ENCODE results near the gene SFXN3. TPM values are rescaled to one million over a fixed set of nuclear protein-coding genes. Genes with fewer than 3 reads are reported as not detected.
A peak's percentile ranks its signal among the peaks of the same experiment; 100 is the strongest.

SFXN3 gene
- total RNA-seq, 1 experiment from 2014 or later: 16.9 TPM

GRCh38 chr10:101050208-101051069, 19.4 kb downstream of the SFXN3 start:
- ChIA-PET CTCF (interaction anchor here (0.5 to 2.5 kb wide), 20 partner anchors 8 to 304 kb away, joined by 3 to 18 read pairs (median 6); partner anchors contain the start of genes KAZALD1, PDZD7 and SFXN3), POLR2A (ENCODE audit: low non-redundant PET) (no interaction called here)
- intact Hi-C loops (cut with micrococcal nuclease; ENCODE audit: unreplicated experiment): no loop called here
- no TSS peak for BruUV-seq (replicated peaks)
- Histone ChIP-seq H3K36me3 (ENCODE audit: insufficient read depth, low read length, poor library complexity, severe bottlenecking) (no peaks in the 10 kb centered on the region), H3K27ac (ENCODE audit: low read depth, low read length, poor library complexity, severe bottlenecking) (no peak overlapping the region), H3K9me3 (ENCODE audit: low read depth, low read length, poor library complexity, severe bottlenecking) (no peaks in the 10 kb centered on the region), H3K27me3 (replicated peaks; ENCODE audit: insufficient read depth, low read depth, low read length, poor library complexity) (no peaks in the 10 kb centered on the region), H3K4me1 (ENCODE audit: insufficient read depth, low read length, poor library complexity, severe bottlenecking) (peaks cover 24% of the 10 kb centered on the region), H3K4me3 (ENCODE audit: low read depth, low read length, poor library complexity, severe bottlenecking) (peak overlapping the region; percentile 29)
- DNase-seq (ENCODE audit: low spot score): peak; percentile 75
- no peak for TF ChIP-seq EZH2 (IDR thresholded peaks at IDR 0.05; ENCODE audit: borderline replicate concordance, low read depth, low read length, poor library complexity, severe bottlenecking)
- peak; percentile 95 for TF ChIP-seq CTCF (conservative IDR thresholded peaks at IDR 0.05; ENCODE audit: low read depth, low read length)

- Histone ChIP-seq H3K4me1 (ENCODE audit: insufficient read depth, low read length, poor library complexity, severe bottlenecking) (peaks cover 21% of the 10 kb centered on the region), H3K9me3 (ENCODE audit: low read depth, low read length, poor library complexity, severe bottlenecking) (no peaks in the 10 kb centered on the region), H3K36me3 (ENCODE audit: insufficient read depth, low read length, poor library complexity, severe bottlenecking) (no peaks in the 10 kb centered on the region), H3K4me3 (ENCODE audit: low read depth, low read length, poor library complexity, severe bottlenecking) (no peak overlapping the region), H3K27ac (ENCODE audit: low read depth, low read length, poor library complexity, severe bottlenecking) (no peak overlapping the region), H3K27me3 (replicated peaks; ENCODE audit: insufficient read depth, low read depth, low read length, poor library complexity) (no peaks in the 10 kb centered on the region)
- ChIA-PET POLR2A (ENCODE audit: low non-redundant PET) (interaction anchor here (1.4 kb wide), 1 partner anchor 11 kb away, joined by 5 read pairs; no protein-coding TSS in a partner anchor), CTCF (interaction anchor here (1.2 to 2.5 kb wide), 2 partner anchors 12 to 17 kb away, joined by 4 to 16 read pairs; no protein-coding TSS in a partner anchor)
- intact Hi-C loops (cut with micrococcal nuclease; ENCODE audit: unreplicated experiment): no loop called here
- DNase-seq (ENCODE audit: low spot score): no peak
- no TSS peak for BruUV-seq (replicated peaks)
- no peak for TF ChIP-seq EZH2 (IDR thresholded peaks at IDR 0.05; ENCODE audit: borderline replicate concordance, low read depth, low read length, poor library complexity, severe bottlenecking)
- no peak for TF ChIP-seq CTCF (conservative IDR thresholded peaks at IDR 0.05; ENCODE audit: low read depth, low read length)
These were observed 21.3 kb downstream of the SFXN3 start for GRCh38 chr10:101052285-101052684.

- DNase-seq (ENCODE audit: low spot score): no peak
These were observed 22.5 kb downstream of the SFXN3 start for GRCh38 chr10:101053516-101053915.

More at GRCh38 chr10:101053516-101053915, 22.5 kb downstream of the SFXN3 start:
- TF ChIP-seq CTCF (conservative IDR thresholded peaks at IDR 0.05; ENCODE audit: low read depth, low read length) (no peak), EZH2 (IDR thresholded peaks at IDR 0.05; ENCODE audit: borderline replicate concordance, low read depth, low read length, poor library complexity, severe bottlenecking) (no peak)
- Histone ChIP-seq H3K36me3 (ENCODE audit: insufficient read depth, low read length, poor library complexity, severe bottlenecking) (no peaks in the 10 kb centered on the region), H3K27ac (ENCODE audit: low read depth, low read length, poor library complexity, severe bottlenecking) (no peak overlapping the region), H3K4me1 (ENCODE audit: insufficient read depth, low read length, poor library complexity, severe bottlenecking) (peaks cover 24% of the 10 kb centered on the region), H3K4me3 (ENCODE audit: low read depth, low read length, poor library complexity, severe bottlenecking) (no peak overlapping the region), H3K27me3 (replicated peaks; ENCODE audit: insufficient read depth, low read depth, low read length, poor library complexity) (no peaks in the 10 kb centered on the region), H3K9me3 (ENCODE audit: low read depth, low read length, poor library complexity, severe bottlenecking) (no peaks in the 10 kb centered on the region)
- no TSS peak for BruUV-seq (replicated peaks)
- intact Hi-C loops (cut with micrococcal nuclease; ENCODE audit: unreplicated experiment): no loop called here
- POLR2A ChIA-PET (ENCODE audit: low non-redundant PET): no interaction called here
- CTCF ChIA-PET: interaction anchor here (0.6 kb wide), 1 partner anchor 9 kb away, joined by 3 read pairs; no protein-coding TSS in a partner anchor

Measured in A673 (cell line).